IMR-90 (cell line): ENCODE measurements around the gene IBA57.

Source experiments
- BHLHE40 ChIP-seq: fragments of 150-350 bp; IDR thresholded peaks from 2 replicates; pipeline ENCODE4 v1.6.1; 2016; ENCODE audit warnings: mild to moderate bottlenecking, low read depth, low read length
- CEBPB ChIP-seq: IDR thresholded peaks from 2 replicates; pipeline ENCODE4 v1.6.1; 2012; ENCODE audit warnings: low read depth, low read length, improper control_type of control experiment
- CHD1 ChIP-seq: IDR thresholded peaks from 2 replicates; pipeline ENCODE4 v1.6.1; 2012; ENCODE audit warnings: low read depth, low read length, improper control_type of control experiment
- CTCF ChIP-seq: conservative IDR thresholded peaks from 2 replicates; pipeline ENCODE4 v1.5.1; 2012; ENCODE audit warnings: mild to moderate bottlenecking, low read depth, low read length, improper control_type of control experiment
- ELK1 ChIP-seq: fragments of 150-350 bp; IDR thresholded peaks from 2 replicates; pipeline ENCODE4 v1.6.1; 2016; ENCODE audit warnings: low read depth, mild to moderate bottlenecking, low read length, moderate library complexity, borderline replicate concordance
- MXI1 ChIP-seq: IDR thresholded peaks from 2 replicates; pipeline ENCODE4 v1.6.1; 2012; ENCODE audit warnings: low read depth, mild to moderate bottlenecking, low read length, moderate library complexity, borderline replicate concordance
- POLR2A ChIP-seq: IDR thresholded peaks from 2 replicates; pipeline ENCODE4 v1.6.1; 2012; ENCODE audit warnings: mild to moderate bottlenecking, low read depth, low read length
- RAD21 ChIP-seq: IDR thresholded peaks from 2 replicates; pipeline ENCODE4 v1.6.1; 2012; ENCODE audit warnings: low read length, improper control_type of control experiment
- RFX5 ChIP-seq: IDR thresholded peaks from 2 replicates; pipeline ENCODE4 v1.8.0; 2012; ENCODE audit warnings: low read depth, mild to moderate bottlenecking, low read length, moderate library complexity
- USF2 ChIP-seq: fragments of 150-350 bp; IDR thresholded peaks from 2 replicates; pipeline ENCODE4 v1.6.1; 2017; ENCODE audit warnings: mild to moderate bottlenecking, antibody characterized with exemption, low read length, low read depth

- no peak for TF ChIP-seq MXI1
- TF ChIP-seq CTCF = no peak
- no peak for TF ChIP-seq CEBPB
- no peak for TF ChIP-seq POLR2A
- no peak for TF ChIP-seq ELK1
- no peak for TF ChIP-seq RAD21
- TF ChIP-seq RFX5 = no peak
- no peak for TF ChIP-seq CHD1
- TF ChIP-seq BHLHE40 = no peak
- no peak for TF ChIP-seq USF2
These were observed 43.4 kb downstream of the IBA57 start for GRCh38 chr1:228208831-228209551.
